Hepatic stellate cell (primary cell): Measurements from ENCODE around the gene GNG4.
A peak's percentile ranks its signal among the peaks of the same experiment; 100 is the strongest.

Experiments used
- DNase-seq: peaks from one replicate; pipeline ENCODE4 v3.0.0; 2011; ENCODE audit warnings: low spot score

Gene GNG4

GRCh38 chr1:235527196-235527814 is 122.3 kb downstream of the GNG4 start:
- no peak for DNase-seq

GRCh38 chr1:235525314-235525713 is 124.3 kb downstream of the GNG4 start:
- no peak for DNase-seq

GRCh38 chr1:235516862-235517446 is 132.6 kb downstream of the GNG4 start:
- DNase-seq, result no peak

DNA sequence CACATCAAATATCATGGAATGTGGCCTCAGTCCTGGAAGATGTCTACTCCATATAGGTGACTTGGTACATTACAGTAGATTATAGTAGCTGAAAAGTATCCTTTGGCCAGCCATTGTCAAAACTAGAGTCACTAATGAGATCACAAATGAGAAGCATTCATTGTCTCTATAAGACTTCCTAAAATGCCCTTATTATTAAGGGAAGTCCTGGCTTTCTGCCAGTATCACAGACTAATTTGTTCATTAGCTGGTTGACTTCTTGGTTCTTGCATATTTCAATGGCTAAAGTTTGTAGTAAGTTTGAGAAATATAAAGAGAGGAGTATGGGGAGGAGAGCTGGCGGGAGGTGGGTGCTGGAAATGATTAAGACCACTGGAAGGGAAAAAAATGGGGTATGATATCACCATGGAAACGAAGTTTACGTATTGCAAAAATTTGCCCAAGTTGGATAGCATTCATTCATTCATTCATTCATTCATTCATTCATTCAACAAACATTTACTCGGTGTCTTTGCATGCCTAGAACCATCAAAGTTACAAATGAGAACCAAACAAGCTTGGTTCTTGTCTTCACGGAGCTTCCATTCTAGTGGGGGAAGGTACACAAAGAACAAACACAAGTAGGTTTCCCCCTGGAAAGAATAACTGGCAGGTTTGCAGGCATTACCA is 133.6 kb downstream of the GNG4 start:
- no peak for DNase-seq

- no peak for DNase-seq
Measured at GRCh38 chr1:235513495-235514366, 135.9 kb downstream of the GNG4 start.

- no peak for DNase-seq
Measured at GRCh38 chr1:235511470-235512240, 137.9 kb downstream of the GNG4 start.

DNA sequence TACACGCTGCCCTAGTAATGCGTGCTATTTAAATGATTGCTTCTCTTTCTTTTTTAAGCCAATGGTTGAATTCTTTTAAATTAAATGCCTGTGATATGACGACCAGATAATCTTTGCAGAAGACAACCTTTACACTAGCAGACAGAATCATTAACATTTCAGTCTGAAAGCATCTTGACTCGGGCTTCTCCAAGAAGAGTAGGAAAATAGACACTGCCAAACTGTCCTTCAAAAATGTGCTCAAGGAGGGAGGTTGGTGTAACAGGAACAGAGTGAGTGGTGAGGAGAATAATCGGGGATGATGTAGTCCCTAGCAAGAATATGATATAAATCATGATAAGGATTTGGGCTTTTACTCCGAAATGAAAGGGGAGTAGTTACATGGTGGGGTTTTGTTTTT is 138.8 kb downstream of the GNG4 start:
- no peak for DNase-seq

GRCh38 chr1:235507623-235508022 is 142.0 kb downstream of the GNG4 start:
- no peak for DNase-seq

DNA sequence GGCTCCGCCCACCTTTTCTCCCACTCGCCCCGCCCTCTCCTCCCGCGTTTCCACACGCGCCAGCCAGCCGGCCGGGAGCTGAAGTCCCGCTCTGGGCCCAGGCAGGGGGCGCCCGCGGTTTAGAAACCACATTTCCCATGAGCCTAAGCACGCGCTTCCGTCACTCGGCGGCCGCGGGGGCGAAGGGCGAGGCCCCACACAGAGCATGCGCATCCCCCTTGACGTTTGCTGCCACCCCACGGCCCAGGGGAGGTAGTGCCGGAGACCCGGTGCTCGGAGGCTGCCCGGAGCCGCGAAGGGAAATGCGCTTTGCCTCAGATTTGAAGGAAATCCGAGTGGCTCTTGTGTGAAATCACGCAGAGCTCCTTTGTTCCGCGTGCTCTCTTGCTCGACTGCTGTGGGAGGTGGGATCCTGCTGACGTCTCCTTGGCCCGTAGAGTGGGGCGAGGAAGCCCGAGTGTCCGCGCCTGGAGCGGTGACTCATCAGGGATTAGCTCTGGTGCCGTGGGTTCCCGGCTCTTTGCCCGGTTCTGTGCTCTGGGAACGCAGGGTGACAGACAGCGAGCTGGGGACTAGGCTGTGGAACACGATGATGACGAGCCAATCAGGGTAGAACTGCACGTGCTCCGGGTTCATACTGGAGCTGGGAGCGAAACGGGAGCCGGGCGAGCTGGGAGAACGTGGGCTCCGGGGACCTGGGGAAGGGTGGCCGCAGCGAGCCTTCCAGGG is 144.9 kb downstream of the GNG4 start:
- DNase-seq, result peak; percentile 94

DNA sequence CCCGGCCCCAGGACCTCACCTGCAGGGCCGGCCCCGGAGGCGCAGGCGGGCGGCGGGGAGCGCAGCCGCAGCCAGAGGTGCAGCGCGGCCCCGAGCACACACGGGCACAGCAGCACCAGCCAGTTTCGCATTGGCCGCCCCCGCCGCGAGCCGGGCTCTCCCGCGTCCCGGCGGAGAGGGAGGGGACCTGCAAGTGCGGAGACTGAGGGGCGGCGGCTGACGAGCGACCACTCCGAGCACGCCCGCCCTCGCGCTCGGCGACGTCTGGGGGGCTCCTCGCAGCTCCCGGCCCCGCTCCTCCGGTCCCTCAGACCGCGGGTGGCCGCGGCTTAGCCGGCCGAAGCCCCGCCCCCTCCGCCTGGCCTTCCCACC is 145.5 kb downstream of the GNG4 start, which contains the start of gene B3GALNT2:
Gene B3GALNT2 (minus strand): TSS at position 331 of the 372 bp plus-strand sequence. CDS start 200 bp downstream, at position 131.
- DNase-seq, result no peak

DNA sequence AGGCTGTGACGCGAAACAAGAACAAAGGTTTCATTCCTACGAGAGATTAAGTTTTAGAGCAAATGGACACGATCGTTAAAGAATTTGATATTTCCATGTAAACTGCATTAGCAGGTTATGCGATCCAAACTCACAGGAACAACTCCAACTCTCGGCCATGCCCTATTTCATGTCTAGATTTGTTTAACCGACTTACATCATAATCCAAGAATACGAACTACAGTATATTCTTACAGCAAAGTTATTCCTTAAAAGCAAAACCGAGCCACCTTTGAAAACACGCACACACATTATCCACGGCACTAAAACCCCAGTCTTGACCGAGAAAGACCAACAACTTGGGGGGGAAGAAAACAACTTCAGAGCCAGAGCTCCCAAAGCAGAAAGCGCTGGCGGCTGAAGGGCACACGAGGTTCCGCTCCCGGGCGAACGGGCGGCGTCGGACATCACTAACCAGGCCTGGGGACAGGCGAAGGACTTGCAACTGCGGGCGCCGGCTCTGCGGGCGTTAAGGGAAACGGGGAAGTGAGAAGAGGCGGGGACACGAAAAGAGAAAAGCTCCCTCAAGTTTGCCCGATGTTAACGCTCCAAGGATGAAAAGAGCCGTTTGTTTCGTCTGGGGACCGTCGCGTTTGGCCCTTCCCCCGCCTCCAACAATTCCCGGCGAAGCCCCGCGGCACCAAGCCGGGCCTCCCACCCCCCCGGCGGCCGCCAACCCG is 146.0 kb downstream of the GNG4 start:
- peak; percentile 31 for DNase-seq

GRCh38 chr1:235502601-235503402 is 146.8 kb downstream of the GNG4 start:
- peak; percentile 19 for DNase-seq

DNA sequence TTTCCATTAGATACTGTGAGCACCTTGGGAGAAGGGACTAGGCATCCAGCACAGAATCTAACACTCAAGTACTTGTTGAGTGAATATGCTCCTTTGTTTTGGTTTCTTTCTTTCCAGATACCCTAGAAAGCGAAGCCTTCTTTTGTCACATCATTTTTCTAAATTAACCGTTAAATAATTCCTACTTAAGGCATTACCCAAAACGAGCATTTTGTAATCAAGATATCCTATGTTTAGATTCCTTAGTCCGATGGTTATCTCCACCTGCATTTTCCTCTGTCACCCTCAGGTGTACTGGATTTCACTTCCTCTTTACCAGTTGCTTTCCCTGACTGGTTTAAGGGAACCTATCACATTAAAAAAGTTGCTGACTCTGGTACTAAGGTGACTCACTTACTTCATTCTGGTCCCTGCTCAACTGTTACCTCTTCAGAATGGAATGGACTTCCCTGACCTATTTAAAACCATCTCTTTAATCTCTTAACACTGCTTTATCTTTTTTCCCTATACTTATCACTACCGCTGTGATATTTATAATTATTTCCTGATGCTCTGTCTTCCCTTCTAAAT is 148.5 kb downstream of the GNG4 start:
- no peak for DNase-seq
